Nephron progenitor cell (in vitro differentiated cells): ENCODE results near the gene SLC2A13.
"Not testable (repeated sequence)": the region's sequence is repeated elsewhere in the genome, so short reads cannot be mapped to it uniquely, and the experiment has no call there.

Experiments used
- DNase-seq: peaks from one replicate; pipeline ENCODE4 v3.0.0; 2021
- H3K27ac Mint-ChIP-seq: 2 replicates; pipeline ENCODE4 v1.8.0; 2021; ENCODE audit warnings: mild to moderate bottlenecking, moderate library complexity, mixed read lengths
- H3K27me3 Mint-ChIP-seq: 2 replicates; pipeline ENCODE4 v1.8.0; 2021; ENCODE audit warnings: mild to moderate bottlenecking, low read depth, mixed read lengths; ENCODE audit not compliant: poor library complexity
- H3K36me3 Mint-ChIP-seq: 2 replicates; pipeline ENCODE4 v1.8.0; 2021; ENCODE audit warnings: low read depth, mixed read lengths
- H3K4me1 Mint-ChIP-seq: 2 replicates; pipeline ENCODE4 v1.8.0; 2021; ENCODE audit warnings: mixed read lengths
- H3K4me3 Mint-ChIP-seq: 2 replicates; pipeline ENCODE4 v1.8.0; 2021; ENCODE audit warnings: mild to moderate bottlenecking, moderate library complexity, mixed read lengths
- H3K9me3 Mint-ChIP-seq: 2 replicates; pipeline ENCODE4 v1.8.0; 2021; ENCODE audit warnings: mild to moderate bottlenecking, moderate library complexity, mixed read lengths
- TF ChIP-seq, protein P1 (sequence below): fragments of 200-600 bp; sonication (generic); IDR thresholded peaks from 2 replicates; pipeline ENCODE4 v1.5.0; 2021; ENCODE audit warnings: antibody characterized with exemption

SLC2A13 gene

DNA sequence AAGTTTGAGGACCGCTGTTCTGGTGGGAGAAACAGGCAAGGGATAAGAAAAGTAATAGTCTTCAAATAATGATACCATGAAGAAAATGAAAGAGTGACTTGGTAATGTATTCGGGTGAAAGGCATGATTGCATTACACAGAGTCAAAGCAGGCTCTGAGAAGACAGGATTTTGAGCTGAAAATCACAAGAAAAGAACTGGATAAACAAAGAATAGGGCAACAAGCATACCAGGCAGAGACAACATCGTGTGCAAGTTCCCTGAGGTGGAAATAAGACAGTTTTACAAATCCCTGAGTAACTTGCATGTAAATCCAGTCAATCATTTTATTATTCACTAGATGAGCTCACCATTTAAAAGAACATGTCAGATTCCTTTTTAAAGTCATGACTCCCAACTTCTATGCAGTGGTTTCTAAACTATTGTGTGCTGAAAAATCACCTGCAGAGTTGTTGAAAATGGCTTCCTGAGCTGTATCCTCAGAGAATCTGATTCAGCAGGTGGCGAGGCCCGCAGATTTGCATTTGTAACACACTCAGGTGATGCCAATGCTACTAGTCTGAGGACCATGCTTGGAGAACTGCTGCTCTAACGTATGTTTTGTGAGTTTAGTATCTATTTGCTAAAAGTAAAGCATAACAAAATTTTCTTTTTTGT lies 353.3 kb downstream of the SLC2A13 start:
- Mint-ChIP-seq H3K27ac (no peak overlapping the region), H3K4me3 (no peak overlapping the region), H3K9me3 (peaks cover 20% of the 10 kb centered on the region), H3K4me1 (no peaks in the 10 kb centered on the region), H3K36me3 (no peaks in the 10 kb centered on the region), H3K27me3 (no peaks in the 10 kb centered on the region)
- TF ChIP-seq, protein P1, sequence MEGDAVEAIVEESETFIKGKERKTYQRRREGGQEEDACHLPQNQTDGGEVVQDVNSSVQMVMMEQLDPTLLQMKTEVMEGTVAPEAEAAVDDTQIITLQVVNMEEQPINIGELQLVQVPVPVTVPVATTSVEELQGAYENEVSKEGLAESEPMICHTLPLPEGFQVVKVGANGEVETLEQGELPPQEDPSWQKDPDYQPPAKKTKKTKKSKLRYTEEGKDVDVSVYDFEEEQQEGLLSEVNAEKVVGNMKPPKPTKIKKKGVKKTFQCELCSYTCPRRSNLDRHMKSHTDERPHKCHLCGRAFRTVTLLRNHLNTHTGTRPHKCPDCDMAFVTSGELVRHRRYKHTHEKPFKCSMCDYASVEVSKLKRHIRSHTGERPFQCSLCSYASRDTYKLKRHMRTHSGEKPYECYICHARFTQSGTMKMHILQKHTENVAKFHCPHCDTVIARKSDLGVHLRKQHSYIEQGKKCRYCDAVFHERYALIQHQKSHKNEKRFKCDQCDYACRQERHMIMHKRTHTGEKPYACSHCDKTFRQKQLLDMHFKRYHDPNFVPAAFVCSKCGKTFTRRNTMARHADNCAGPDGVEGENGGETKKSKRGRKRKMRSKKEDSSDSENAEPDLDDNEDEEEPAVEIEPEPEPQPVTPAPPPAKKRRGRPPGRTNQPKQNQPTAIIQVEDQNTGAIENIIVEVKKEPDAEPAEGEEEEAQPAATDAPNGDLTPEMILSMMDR: no peak
- no peak for DNase-seq

DNA sequence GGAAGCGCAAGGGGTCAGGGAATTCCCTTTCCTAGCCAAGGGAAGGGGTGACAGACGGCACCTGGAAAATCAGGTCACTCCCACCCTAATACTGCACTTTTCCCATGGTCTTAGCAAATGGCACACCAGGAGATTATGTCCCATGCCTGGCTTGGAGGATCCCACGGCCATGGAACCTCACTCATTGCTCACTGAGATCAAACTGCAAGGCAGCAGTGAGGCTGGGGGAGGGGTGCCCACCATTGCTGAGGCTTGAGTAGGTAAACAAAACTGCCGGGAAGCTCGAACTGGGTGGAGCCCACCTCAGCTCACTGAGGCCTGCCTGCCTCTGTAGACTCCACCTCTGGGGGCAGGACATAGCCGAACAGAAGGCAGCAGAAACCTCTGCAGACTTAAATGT lies 359.7 kb downstream of the SLC2A13 start:
- not testable (repeated sequence) for H3K4me3 Mint-ChIP-seq, H3K4me1 Mint-ChIP-seq, H3K27me3 Mint-ChIP-seq, H3K27ac Mint-ChIP-seq, DNase-seq
- peaks cover 17% of the 10 kb centered on the region for H3K36me3 Mint-ChIP-seq
- H3K9me3 Mint-ChIP-seq: peaks cover 44% of the 10 kb centered on the region

DNA sequence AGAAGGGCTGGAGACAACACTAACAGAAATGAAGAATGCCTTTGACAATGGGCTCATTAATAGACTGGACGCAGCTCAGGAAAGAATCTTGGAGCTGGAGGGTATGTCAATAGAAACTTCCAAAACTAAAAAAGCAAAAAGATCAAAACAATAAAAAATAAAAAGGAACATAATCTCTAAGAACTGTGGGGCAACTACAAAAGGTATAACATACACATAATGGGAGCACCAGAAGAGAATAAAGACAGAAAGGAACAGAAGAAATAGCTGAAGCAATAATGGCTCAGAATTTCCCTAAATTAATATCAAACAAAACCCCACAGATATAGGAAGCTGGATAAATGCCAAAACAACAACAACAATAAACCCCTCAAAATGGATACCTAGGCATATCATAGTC lies 362.2 kb downstream of the SLC2A13 start:
- TF ChIP-seq, protein P1: no peak
- DNase-seq: no peak
- H3K4me1 Mint-ChIP-seq: no peaks in the 10 kb centered on the region
- peaks cover 17% of the 10 kb centered on the region for H3K36me3 Mint-ChIP-seq
- no peak overlapping the region for H3K27ac Mint-ChIP-seq
- peaks cover 31% of the 10 kb centered on the region for H3K9me3 Mint-ChIP-seq
- no peak overlapping the region for H3K4me3 Mint-ChIP-seq
- H3K27me3 Mint-ChIP-seq: no peaks in the 10 kb centered on the region

DNA sequence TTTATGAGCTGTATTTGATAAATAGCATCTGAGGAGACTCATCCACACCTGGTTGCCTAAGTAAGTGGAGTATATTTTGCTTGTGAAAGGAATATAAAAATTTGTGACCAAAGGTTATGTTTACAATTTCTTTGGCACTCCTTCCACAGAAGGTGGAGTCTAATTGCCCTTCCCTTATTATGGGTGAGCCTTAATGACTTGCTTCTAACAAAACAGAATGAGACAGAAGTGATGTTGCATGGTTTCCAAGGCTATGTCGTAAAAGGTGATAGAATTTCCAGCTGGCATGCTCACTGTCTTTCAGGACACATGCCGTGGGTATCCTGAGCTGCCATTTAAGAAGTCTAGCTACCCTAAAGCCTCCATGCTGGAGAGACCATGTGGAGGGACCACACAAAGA lies 369.5 kb downstream of the SLC2A13 start:
- no peak overlapping the region for H3K4me3 Mint-ChIP-seq

DNA sequence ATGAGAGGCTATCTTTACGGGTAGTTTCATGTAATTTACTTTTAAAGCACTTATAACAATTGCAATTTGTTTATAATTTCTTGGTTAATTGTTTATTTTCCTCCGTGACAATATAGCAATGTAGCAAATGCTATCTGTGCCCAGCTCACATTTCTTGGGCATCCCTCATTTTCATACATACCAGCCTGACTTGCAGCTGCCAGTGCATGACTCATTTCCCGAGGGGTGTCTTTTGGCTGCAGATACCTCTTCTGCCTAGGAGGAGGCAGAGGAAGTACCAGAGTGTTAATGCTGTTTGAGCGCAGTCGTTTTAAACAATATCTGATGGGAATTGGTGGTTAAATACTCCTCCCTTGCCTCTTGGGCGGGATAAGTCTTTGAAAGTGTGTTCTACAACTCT lies 382.1 kb downstream of the SLC2A13 start:
- no peak for DNase-seq
- TF ChIP-seq, protein P1: no peak
- Mint-ChIP-seq H3K27ac (no peak overlapping the region), H3K9me3 (peaks cover 29% of the 10 kb centered on the region), H3K27me3 (no peaks in the 10 kb centered on the region), H3K36me3 (no peaks in the 10 kb centered on the region), H3K4me1 (no peaks in the 10 kb centered on the region), H3K4me3 (no peak overlapping the region)

More for the DNA sequence above, 369.5 kb downstream of the SLC2A13 start:
- TF ChIP-seq, protein P1: no peak
- no peak overlapping the region for H3K27ac Mint-ChIP-seq
- no peaks in the 10 kb centered on the region for H3K27me3 Mint-ChIP-seq
- H3K4me1 Mint-ChIP-seq: no peaks in the 10 kb centered on the region
- peaks cover 8% of the 10 kb centered on the region for H3K36me3 Mint-ChIP-seq
- DNase-seq: no peak
- peaks cover 34% of the 10 kb centered on the region for H3K9me3 Mint-ChIP-seq

DNA sequence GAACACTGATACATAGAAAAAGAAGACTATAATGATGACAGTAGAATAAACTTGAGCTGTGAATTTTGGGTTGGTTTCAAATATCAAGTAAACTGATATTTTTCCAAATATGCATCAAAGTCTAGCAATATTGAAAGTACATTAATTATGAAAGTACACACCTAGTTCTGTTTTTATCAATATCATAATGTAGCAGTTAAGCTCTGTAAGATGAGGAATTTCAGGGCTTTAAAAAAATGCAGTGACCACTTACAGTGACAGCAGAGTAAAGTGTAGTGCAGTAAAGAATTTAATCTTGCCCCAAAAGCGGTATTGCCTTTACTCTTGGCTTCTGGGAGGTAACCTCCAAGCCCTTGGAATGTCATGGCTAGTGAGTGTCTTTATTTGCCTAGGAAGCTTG lies 383.4 kb downstream of the SLC2A13 start:
- TF ChIP-seq, protein P1: no peak
- no peak for DNase-seq
- Mint-ChIP-seq H3K9me3 (peaks cover 16% of the 10 kb centered on the region), H3K27me3 (no peaks in the 10 kb centered on the region), H3K36me3 (no peaks in the 10 kb centered on the region), H3K4me3 (no peak overlapping the region), H3K27ac (no peak overlapping the region), H3K4me1 (no peaks in the 10 kb centered on the region)
